SU-DHL-6 (cell line): Measurements from ENCODE around the gene PRDM7.

ENCODE experiments used
- EZH2phosphoT487 ChIP-seq: fragments of 200-600 bp; sonication (generic), shearing (Covaris generic); conservative IDR thresholded peaks from 2 replicates; pipeline ENCODE4 v1.6.1; 2018; ENCODE audit warnings: mild to moderate bottlenecking, antibody characterized with exemption, low read length, moderate library complexity, mixed read lengths
- TF ChIP-seq, protein P1 (sequence below): fragments of 200-600 bp; sonication (generic); IDR thresholded peaks from one replicate; pipeline ENCODE4 v1.5.1; 2017; ENCODE audit warnings: antibody characterized with exemption, mild to moderate bottlenecking, low read length, moderate library complexity; ENCODE audit not compliant: insufficient read depth, poor library complexity, severe bottlenecking

GRCh38 chr16:90028985-90029384 lies 48.1 kb downstream of the PRDM7 start:
- TF ChIP-seq, protein P1, sequence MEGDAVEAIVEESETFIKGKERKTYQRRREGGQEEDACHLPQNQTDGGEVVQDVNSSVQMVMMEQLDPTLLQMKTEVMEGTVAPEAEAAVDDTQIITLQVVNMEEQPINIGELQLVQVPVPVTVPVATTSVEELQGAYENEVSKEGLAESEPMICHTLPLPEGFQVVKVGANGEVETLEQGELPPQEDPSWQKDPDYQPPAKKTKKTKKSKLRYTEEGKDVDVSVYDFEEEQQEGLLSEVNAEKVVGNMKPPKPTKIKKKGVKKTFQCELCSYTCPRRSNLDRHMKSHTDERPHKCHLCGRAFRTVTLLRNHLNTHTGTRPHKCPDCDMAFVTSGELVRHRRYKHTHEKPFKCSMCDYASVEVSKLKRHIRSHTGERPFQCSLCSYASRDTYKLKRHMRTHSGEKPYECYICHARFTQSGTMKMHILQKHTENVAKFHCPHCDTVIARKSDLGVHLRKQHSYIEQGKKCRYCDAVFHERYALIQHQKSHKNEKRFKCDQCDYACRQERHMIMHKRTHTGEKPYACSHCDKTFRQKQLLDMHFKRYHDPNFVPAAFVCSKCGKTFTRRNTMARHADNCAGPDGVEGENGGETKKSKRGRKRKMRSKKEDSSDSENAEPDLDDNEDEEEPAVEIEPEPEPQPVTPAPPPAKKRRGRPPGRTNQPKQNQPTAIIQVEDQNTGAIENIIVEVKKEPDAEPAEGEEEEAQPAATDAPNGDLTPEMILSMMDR = no peak
- TF ChIP-seq EZH2phosphoT487 = no peak
